ENCODE data around the gene SCAPER. TPM values are rescaled to one million over a fixed set of nuclear protein-coding genes. Genes with fewer than 3 reads are reported as not detected.

The SCAPER gene
- total and polyA plus RNA-seq, 2 of the 4 experiments (the other 2 are of a cell fraction) = 2.9 to 9.7 TPM

GRCh38 chr15:76340803-76341365 lies 564.3 kb downstream of the SCAPER start:
- dilution Hi-C loops (cut with HindIII; ENCODE audit: low sequenced_read_pairs, unreplicated experiment) (no loop called here), intact Hi-C loops (cut with micrococcal nuclease) (loop anchor here (10.0 kb wide), 1 partner anchor 234 kb away; no protein-coding TSS in a partner anchor), in situ Hi-C loops (cut with MboI; ENCODE audit: low sequenced_read_pairs) (no loop called here)
- TF ChIP-seq MXI1 (IDR thresholded peaks at IDR 0.05; ENCODE audit: borderline replicate concordance, low read depth, low read length) (no peak), RCOR1 (IDR thresholded peaks at IDR 0.05; ENCODE audit: insufficient replicate concordance, low read length) (no peak), ELK1 (IDR thresholded peaks at IDR 0.05; ENCODE audit: borderline replicate concordance, low read depth, low read length) (no peak), MAFK (IDR thresholded peaks at IDR 0.05; ENCODE audit: low read depth, low read length) (no peak), BHLHE40 (IDR thresholded peaks at IDR 0.05; ENCODE audit: low read depth, low read length) (no peak), USF2 (IDR thresholded peaks at IDR 0.05; ENCODE audit: low read depth, low read length) (no peak), CEBPB (IDR thresholded peaks at IDR 0.05; ENCODE audit: low read depth, low read length) (no peak), RFX5 (IDR thresholded peaks at IDR 0.05; ENCODE audit: low read depth, low read length) (no peak), CHD1 (IDR thresholded peaks at IDR 0.05; ENCODE audit: low read depth, low read length) (no peak), FOS (IDR thresholded peaks at IDR 0.05; ENCODE audit: low read depth, low read length) (no peak), NFE2L2 (IDR thresholded peaks at IDR 0.05; ENCODE audit: low read depth, low read length) (no peak), SMC3 (IDR thresholded peaks at IDR 0.05; ENCODE audit: low read depth, low read length) (no peak), POLR2A (IDR thresholded peaks at IDR 0.05; ENCODE audit: low read depth, low read length) (no peak), MAZ (IDR thresholded peaks at IDR 0.05; ENCODE audit: borderline replicate concordance, low read depth, low read length) (no peak), RAD21 (IDR thresholded peaks at IDR 0.05; ENCODE audit: low read length) (no peak), CTCF (conservative IDR thresholded peaks at IDR 0.05; ENCODE audit: low read depth, low read length) (no peak)
- 56% methylated on average over 14 of the region's 35 CpGs; no CpG with 5 or more reads in 1 of the 2 experiments for WGBS, 2 experiments (ENCODE audit: extremely low coverage in 2 of 2, insufficient read length in 1 of 2)
- Histone ChIP-seq H3K9me1 (ENCODE audit: insufficient read depth, low read length) (no peaks in the 10 kb centered on the region; the same call in 1 of the 2 replicates), H3K56ac (ENCODE audit: extremely low read depth, insufficient read depth, low read length) (no peak overlapping the region), H4K20me1 (ENCODE audit: insufficient read depth, low read length) (peaks cover 17% of the 10 kb centered on the region), H3K36me3 (ENCODE audit: control insufficient read depth, insufficient read depth, low read length) (peaks cover 23% of the 10 kb centered on the region), H2BK120ac (ENCODE audit: low read depth, low read length) (no peak overlapping the region), H3K9me3 (ENCODE audit: control insufficient read depth, insufficient read depth, low read length) (peaks cover 12% of the 10 kb centered on the region; the same call in 1 of the 2 replicates), H4K8ac (ENCODE audit: low read depth in 2 of 2, low read length in 2 of 2) (no peak overlapping the region), H2AFZ (replicated peaks; ENCODE audit: low read length, poor library complexity) (no peak overlapping the region), H3K4me1 (ENCODE audit: control insufficient read depth, insufficient read depth, low read length) (peaks cover 7% of the 10 kb centered on the region), H3K27ac (ENCODE audit: insufficient read depth, low read length) (no peak overlapping the region), H2BK20ac (ENCODE audit: low read depth, low read length) (no peak overlapping the region), H3K14ac (replicated peaks; ENCODE audit: low read depth, low read length) (no peak overlapping the region), H3K18ac (ENCODE audit: low read depth, low read length) (no peak overlapping the region), H3K4ac (ENCODE audit: low read depth, low read length) (no peak overlapping the region), H4K91ac (ENCODE audit: insufficient read depth, low read depth, low read length) (no peak overlapping the region), H3K9ac (ENCODE audit: low read depth, low read length) (no peak overlapping the region), H3K79me1 (ENCODE audit: low read depth in 1 of 2, low read length in 2 of 2) (peaks cover 3 to 17% of the 10 kb centered on the region in 2 experiments; a peak in 3 of 4 replicates), H2BK15ac (ENCODE audit: low read depth, low read length) (no peak overlapping the region), H3K4me3 (ENCODE audit: insufficient read depth, low read depth, low read length) (no peak overlapping the region), H2AK5ac (ENCODE audit: low read depth, low read length) (no peak overlapping the region), H4K5ac (ENCODE audit: low read depth, low read length) (no peak overlapping the region), H2AK9ac (replicated peaks; ENCODE audit: low read depth, low read length, poor library complexity) (no peak overlapping the region), H3K23ac (ENCODE audit: low read depth, low read length) (no peak overlapping the region), H3K27me3 (ENCODE audit: control insufficient read depth, insufficient read depth, low read length) (peaks cover 32% of the 10 kb centered on the region), H2BK5ac (ENCODE audit: low read depth, low read length, poor library complexity, severe bottlenecking) (no peak overlapping the region), H3K4me2 (ENCODE audit: low read depth, low read length) (no peak overlapping the region)
- BruUV-seq (replicated peaks) = no TSS peak
- ATAC-seq (ENCODE audit: low read depth) = no peak
- POLR2A ChIA-PET (ENCODE audit: unreplicated experiment) = no interaction called here
- CTCF ChIA-PET = interaction anchor here (0.6 kb wide), 1 partner anchor 110 kb away, joined by 3 read pairs; no protein-coding TSS in a partner anchor
- DNase-seq = no peak
